Small intestine (tissue), 7 donors: ENCODE measurements around the gene SEMA3E. TPM values are rescaled to one million over a fixed set of nuclear protein-coding genes. Genes with fewer than 3 reads are reported as not detected.

ENCODE experiments used
- DNase-seq, 2 donors: peaks; one replicate each; pipeline versions ENCODE4 v3.0.0 to v3.0.0-alpha.2; 2013
- FAIRE-seq: peaks from 2 replicates; lab custom pipeline; 2012; peaks lifted over from hg19 to GRCh38; lab: Jason Lieb, UNC
- H3K27ac ChIP-seq, 3 donors: one replicate each; pipeline ENCODE4 v1.5.1; 2013; ENCODE audit warnings: low read length in 2 of 3, mild to moderate bottlenecking in 2 of 3, control low read depth in 1 of 3, inconsistent platforms in 1 of 3, low read depth in 1 of 3, moderate library complexity in 1 of 3
- H3K27me3 ChIP-seq, 3 donors: one replicate each; pipeline ENCODE4 v1.6.1; 2013; ENCODE audit warnings: low read length in 3 of 3, inconsistent platforms in 1 of 3; ENCODE audit not compliant: control insufficient read depth in 3 of 3, insufficient read depth in 3 of 3
- H3K36me3 ChIP-seq, 3 donors: one replicate each; pipeline ENCODE4 v1.6.1; 2013; ENCODE audit warnings: low read length in 3 of 3, inconsistent platforms in 1 of 3, low read depth in 1 of 3, mild to moderate bottlenecking in 1 of 3, moderate library complexity in 1 of 3; ENCODE audit not compliant: control insufficient read depth in 3 of 3, insufficient read depth in 2 of 3
- H3K4me1 ChIP-seq, 3 donors: one replicate each; pipeline ENCODE4 v1.6.1; 2013; ENCODE audit warnings: low read length in 2 of 3, inconsistent platforms in 1 of 3, low read depth in 1 of 3, mild to moderate bottlenecking in 1 of 3, moderate library complexity in 1 of 3; ENCODE audit not compliant: control insufficient read depth in 3 of 3, insufficient read depth in 2 of 3
- H3K4me3 ChIP-seq, 3 donors: one replicate each; pipeline ENCODE4 v1.5.1; 2013; ENCODE audit warnings: low read length in 3 of 3, control low read depth in 1 of 3, inconsistent platforms in 1 of 3, low read depth in 1 of 3, mild to moderate bottlenecking in 1 of 3, moderate library complexity in 1 of 3
- H3K9me3 ChIP-seq, 2 donors: one replicate each; pipeline ENCODE4 v1.6.1; 2013; ENCODE audit warnings: low read depth in 1 of 2, low read length in 1 of 2; ENCODE audit not compliant: control insufficient read depth in 2 of 2, insufficient read depth in 1 of 2
- WGBS, 3 donors: extraction: QIAGEN DNeasy Blood & Tissue Kit; methylation state at CpG; one replicate each; pipeline ENCODE4 v1.1.7; 2013; 5-methylcytosine and 5-hydroxymethylcytosine counted together
- polyA plus RNA-seq, 4 donors: library from polyadenylated mRNA; stranded (reverse) in 3 of 4; unstranded in 1 of 4; fragments of 200-250 nt in 3 of 4; fragments of 120-200 nt in 1 of 4; gene quantifications; one replicate each; pipeline versions ENCODE4 v1.2.1 to v1.2.3, GENCODE V29; 2013
- donor health status: healthy with polysubstance abuse.
- donor health status: control.
- donor health status: control.
- donor health status: Bipolar disorder and iron deficiency.
- donor health status: healthy.

The SEMA3E gene
- polyA plus RNA-seq, 4 donors, result under 0.01 to 1.2 (median 0.10) TPM; not detected in 1

DNA sequence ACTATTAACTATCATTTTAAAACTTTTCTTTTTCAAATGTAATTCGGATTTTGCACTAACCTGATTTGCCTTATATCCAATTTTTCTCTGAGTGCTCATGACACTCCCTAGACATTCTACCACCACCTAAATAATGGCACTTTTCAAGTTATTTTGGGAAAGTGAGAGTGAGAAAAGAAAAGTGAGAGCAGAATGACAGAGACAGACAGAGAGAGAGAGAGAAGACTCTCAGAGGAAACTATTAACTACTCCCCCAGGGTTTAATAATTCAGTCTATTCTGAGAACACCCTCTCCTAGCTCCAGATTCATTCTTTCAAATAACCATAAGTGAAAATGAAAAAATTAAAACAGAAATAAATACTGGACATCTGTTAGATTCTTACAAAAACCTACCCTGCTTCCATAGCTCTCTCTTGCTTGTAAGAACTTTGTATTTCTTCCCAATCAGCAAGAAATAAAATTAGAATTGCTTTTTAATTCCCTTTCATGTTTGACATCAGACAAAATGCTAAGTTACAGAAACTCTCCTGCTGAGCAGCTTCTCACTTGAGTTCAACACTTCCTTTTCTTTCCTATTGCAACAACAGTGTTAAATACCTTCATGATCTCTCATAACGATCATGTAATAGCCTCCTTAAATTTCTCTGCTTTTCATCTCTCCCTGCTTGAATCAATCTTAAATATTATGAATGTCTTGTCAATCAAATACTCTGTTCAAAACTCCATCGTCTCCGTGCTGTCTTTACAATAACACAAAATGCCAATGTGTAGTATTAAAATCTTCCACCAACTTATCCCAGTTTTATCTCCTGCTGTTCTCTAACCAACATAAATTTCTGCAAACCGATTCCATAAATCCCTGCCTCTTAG is 191.7 kb downstream of the SEMA3E start:
- H3K4me3 ChIP-seq, result no peak overlapping the region
- 36 to 59% (median 47%) methylated on average over 5 of the region's 5 CpGs for WGBS, 3 donors
- H3K27me3 ChIP-seq, result no peaks in the 10 kb centered on the region
- FAIRE-seq, result no peak
- H3K27ac ChIP-seq, result no peak overlapping the region
- no peaks in the 10 kb centered on the region for H3K4me1 ChIP-seq
- no peaks in the 10 kb centered on the region for H3K36me3 ChIP-seq
- H3K9me3 ChIP-seq, result no peaks in the 10 kb centered on the region
- DNase-seq, result no peak

DNA sequence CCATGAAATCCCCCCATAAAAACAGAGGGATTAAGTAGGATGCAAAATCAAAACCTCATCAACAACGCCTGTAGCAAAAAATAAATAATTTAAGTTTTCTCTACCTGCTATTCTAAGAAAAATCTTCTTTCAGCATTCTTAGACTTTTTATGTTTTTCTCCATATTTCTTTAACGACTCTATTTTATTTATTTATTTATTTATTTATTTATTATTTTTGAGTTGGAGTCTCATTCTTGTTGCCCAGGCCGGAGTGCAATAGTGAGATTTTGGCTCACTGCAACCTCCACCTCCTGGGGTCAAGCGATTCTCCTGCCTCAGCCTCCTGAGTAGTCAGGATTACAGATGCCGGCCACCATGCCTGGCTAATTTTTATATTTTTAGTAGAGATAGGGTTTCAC is 192.5 kb downstream of the SEMA3E start:
- 84 to 90% (median 86%) methylated on average over 5 of the region's 5 CpGs for WGBS, 3 donors
- H3K4me3 ChIP-seq, result no peak overlapping the region
- DNase-seq (no peak), FAIRE-seq (no peak)
- H3K9me3 ChIP-seq, result no peaks in the 10 kb centered on the region
- no peak overlapping the region for H3K27ac ChIP-seq
- H3K27me3 ChIP-seq, result no peaks in the 10 kb centered on the region
- no peaks in the 10 kb centered on the region for H3K36me3 ChIP-seq
- no peaks in the 10 kb centered on the region for H3K4me1 ChIP-seq

DNA sequence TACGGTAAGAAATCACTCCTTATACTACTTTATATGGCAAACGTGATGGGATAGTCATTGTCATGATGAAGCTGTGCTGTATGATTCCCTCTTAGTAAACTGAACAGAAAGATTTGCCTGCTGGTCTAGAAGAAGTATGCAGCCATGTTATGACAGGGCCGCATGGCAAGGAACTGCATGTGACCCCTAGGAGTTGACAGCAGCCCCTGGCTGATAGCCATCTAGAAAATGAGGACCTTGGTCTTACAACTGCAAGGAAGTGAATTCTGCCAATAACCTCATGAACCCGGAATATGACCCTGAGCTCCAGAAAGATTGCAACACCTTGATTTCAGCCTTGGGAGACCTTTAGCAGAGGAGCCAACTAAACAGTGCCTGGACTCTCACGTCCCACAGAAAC is 193.3 kb downstream of the SEMA3E start:
- H3K4me3 ChIP-seq, result no peak overlapping the region
- DNase-seq (peak in 1 of 2 donors; percentile 9), FAIRE-seq (no peak)
- no peaks in the 10 kb centered on the region for H3K36me3 ChIP-seq
- H3K4me1 ChIP-seq, result no peaks in the 10 kb centered on the region
- H3K27ac ChIP-seq, result no peak overlapping the region
- no peaks in the 10 kb centered on the region for H3K9me3 ChIP-seq
- no peaks in the 10 kb centered on the region for H3K27me3 ChIP-seq
- 48 to 72% (median 61%) methylated on average over 5 of the region's 5 CpGs for WGBS, 3 donors

DNA sequence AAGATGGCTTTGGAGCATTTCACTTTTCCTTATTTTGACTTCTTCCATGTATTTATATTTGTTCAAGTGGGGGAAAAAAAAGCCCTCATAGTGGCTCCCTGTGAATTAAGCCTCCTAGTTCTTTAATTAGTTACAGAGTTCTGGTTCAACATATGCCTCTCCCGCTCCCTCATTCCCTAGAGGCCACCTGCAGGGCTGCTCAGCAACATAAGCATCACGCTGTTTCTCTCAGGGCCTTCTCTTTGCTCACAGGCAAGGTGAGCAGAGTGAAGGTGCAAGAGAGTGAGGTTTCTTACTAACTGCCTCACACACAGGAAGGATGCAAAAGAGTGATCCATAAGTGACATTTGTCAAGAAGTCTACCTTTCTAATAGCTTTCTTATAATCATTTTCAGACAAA is 196.7 kb downstream of the SEMA3E start:
- no peak for DNase-seq
- Histone ChIP-seq H3K36me3 (no peaks in the 10 kb centered on the region), H3K4me1 (no peaks in the 10 kb centered on the region), H3K27me3 (no peaks in the 10 kb centered on the region), H3K4me3 (no peak overlapping the region), H3K9me3 (no peaks in the 10 kb centered on the region), H3K27ac (no peak overlapping the region)
- FAIRE-seq, result no peak
- WGBS, 3 donors, result 51 to 67% (median 64%) methylated on average over 2 of the region's 2 CpGs

DNA sequence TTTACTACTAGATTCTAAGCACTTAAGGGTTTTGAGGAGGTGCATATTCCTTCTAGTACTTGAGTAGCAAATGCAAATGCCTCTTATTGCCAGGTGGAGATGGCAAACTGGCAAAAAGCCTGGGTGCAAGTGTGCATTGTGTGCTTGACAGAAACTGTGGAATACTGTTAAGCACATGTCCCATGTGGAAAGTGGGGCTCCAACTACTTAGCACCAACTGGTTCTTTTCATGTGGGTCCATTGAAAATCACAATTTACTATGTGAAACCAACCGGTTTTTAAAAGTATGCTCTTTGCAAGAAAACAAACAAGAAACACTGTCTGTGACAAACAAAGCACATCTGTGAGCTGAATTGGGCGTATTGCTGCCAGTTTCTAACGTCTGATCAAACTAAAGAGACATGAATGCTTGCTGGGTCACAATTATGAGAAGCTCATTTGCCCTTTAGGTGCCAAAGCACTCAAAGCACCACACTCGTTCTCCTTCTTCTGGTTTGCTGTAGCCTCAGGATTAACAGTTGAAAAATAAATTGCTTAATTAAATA is 197.4 kb downstream of the SEMA3E start:
- no peak for DNase-seq
- 50 to 59% (median 55%) methylated on average over 4 of the region's 4 CpGs for WGBS, 3 donors
- Histone ChIP-seq H3K27me3 (no peaks in the 10 kb centered on the region), H3K36me3 (no peaks in the 10 kb centered on the region), H3K4me3 (no peak overlapping the region), H3K4me1 (no peaks in the 10 kb centered on the region), H3K9me3 (no peaks in the 10 kb centered on the region), H3K27ac (no peak overlapping the region)
- FAIRE-seq, result no peak

DNA sequence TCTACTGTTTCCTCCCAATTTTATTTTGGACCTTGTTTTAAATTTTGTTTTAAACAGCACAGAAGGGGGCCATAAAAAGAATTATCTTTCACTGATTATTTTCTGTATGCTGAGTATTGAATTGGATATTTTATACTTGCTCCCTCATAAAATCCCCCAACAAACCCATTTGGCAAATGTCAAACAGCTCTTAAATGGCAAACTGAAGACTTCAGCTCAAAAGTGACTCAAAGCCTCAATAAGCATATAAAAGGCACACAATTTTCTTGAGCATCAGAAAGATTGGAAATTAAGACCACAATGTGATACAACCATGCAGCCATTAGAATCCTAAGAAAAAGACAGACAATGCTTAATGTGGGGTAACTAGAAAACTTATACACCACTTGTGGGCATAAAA is 199.2 kb downstream of the SEMA3E start:
- Histone ChIP-seq H3K4me3 (no peak overlapping the region), H3K4me1 (no peaks in the 10 kb centered on the region), H3K27ac (no peak overlapping the region), H3K27me3 (no peaks in the 10 kb centered on the region), H3K9me3 (no peaks in the 10 kb centered on the region), H3K36me3 (no peaks in the 10 kb centered on the region)
- no peak for FAIRE-seq
- DNase-seq, result no peak

DNA sequence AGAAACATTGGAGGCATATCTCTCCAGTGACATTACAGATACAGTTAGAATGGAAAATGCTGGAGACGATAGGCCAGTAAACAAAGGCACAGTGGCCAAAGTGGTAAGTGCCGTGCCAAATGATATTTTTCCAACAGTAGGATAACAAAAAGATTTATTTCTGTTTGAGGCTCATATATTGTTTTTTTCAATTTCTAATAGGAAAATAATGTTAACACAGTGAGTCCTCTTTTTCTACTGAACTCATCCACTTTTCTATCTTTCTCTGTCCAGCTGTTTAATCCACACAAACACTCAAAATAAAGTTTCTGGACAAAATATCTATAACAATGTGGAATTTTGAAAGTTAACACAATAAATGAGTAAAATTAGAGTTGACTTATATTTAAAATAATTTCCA is 201.3 kb downstream of the SEMA3E start:
- H3K27ac ChIP-seq, result no peak overlapping the region
- FAIRE-seq, result no peak
- no peak overlapping the region for H3K4me3 ChIP-seq
- no peaks in the 10 kb centered on the region for H3K27me3 ChIP-seq
- H3K4me1 ChIP-seq, result no peaks in the 10 kb centered on the region
- H3K36me3 ChIP-seq, result no peaks in the 10 kb centered on the region
- no peak for DNase-seq
- WGBS, 3 donors, result 77 to 88% (median 87%) methylated on average over 2 of the region's 2 CpGs
- H3K9me3 ChIP-seq, result no peaks in the 10 kb centered on the region

DNA sequence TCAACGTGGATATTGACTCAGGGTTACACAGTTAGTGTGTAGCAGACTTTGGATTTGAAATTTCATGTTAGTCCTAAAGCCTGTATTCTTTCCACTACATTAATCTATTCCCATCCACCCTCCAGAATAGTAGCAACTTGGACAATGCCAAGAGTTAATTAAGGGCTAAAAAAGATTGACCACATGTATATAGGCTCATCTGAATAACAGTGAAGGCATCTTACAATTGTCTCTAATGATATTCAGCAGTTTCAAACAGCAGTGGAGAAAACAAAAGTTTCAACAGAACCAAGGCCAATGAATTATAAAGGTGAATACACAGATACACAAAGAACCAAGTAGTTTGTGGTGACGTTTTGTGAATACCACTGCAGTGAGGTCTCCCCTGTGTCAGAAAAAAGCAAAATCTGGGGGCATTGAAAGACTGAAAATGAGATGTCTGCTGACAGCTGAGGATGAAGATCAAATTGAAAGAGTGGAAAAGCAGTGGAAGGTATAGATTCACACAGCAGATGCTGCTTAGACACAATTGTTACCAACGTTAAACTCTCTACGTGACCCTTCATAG is 202.8 kb downstream of the SEMA3E start:
- Histone ChIP-seq H3K27me3 (no peaks in the 10 kb centered on the region), H3K36me3 (no peaks in the 10 kb centered on the region), H3K9me3 (no peaks in the 10 kb centered on the region), H3K27ac (no peak overlapping the region), H3K4me1 (no peaks in the 10 kb centered on the region), H3K4me3 (no peak overlapping the region)
- 43 to 63% (median 45%) methylated on average over 4 of the region's 4 CpGs for WGBS, 3 donors
- DNase-seq, result no peak
- no peak for FAIRE-seq
